CD4-positive, alpha-beta T cell treated with Interleukin-17A for 1 hour (primary cell): ENCODE results near the gene RPS19BP1.

Experiments
- DNase-seq: peaks from one replicate; pipeline ENCODE4 v3.0.0-alpha.2; 2020

Gene RPS19BP1, protein sequence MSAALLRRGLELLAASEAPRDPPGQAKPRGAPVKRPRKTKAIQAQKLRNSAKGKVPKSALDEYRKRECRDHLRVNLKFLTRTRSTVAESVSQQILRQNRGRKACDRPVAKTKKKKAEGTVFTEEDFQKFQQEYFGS

DNA sequence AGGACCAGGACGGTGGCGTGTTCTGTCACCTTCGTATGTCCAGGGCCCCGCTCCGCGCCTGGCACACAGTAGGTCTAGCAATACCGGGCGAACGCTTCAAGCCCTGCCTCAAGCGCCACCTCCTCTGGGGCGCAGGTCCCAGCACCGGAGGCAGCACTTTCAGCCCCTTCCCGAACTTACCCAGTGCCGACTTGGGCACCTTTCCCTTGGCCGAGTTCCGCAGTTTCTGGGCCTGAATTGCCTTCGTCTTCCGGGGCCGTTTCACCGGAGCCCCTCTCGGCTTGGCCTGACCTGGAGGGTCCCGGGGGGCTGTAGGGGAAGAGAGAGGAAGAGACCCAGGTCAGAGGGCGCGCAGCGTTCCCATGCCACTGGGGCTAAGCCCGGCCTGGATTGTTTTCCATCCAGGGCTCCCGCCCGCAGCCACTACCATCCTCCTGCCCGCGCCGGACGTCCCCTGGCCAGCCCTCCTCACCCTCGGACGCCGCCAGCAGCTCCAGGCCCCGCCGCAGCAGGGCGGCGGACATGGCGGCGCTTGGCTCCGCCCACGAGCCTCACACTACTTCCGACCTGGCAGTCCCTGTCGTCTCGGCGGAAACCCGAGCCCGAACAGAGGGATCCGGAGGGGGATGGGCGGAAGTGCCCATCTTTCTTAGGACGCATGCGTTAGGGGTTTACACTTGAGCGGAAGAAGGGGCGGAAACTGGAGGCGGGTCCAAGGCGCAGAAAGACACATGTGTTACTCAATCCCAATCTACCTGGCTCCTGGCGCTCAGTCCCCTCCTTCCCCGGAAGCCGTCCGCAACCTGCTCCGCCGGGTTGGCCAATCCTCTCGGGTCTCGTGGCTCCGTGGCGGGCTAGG, at the start of gene RPS19BP1:
Gene RPS19BP1 (minus strand): TSS at position 534 of the 859 bp plus-strand sequence. CDS start 10 bp downstream, at position 524.
- peak; percentile 100 for DNase-seq

GRCh38 chr22:39581303-39581702, 48.8 kb upstream of the RPS19BP1 start:
- DNase-seq = no peak

DNA sequence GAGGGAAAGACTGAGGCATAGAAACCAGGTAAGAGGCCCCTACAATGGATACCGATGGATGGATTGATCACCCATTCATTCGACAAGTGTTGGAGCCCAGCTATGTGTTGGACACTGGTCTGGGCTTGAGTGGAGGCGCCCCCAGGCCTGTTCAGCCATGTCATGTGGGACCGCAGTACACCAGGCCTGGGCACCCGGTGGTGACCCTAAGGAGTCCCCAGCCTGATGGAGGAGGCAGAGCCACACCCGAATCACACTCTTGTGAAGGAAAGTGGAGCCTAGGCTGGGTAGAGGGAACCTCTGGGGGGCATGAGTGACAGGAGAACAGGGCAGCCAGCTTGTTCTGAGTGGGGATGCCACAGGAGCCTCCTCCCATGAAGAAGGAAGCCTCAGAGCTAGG, 48.2 kb upstream of the RPS19BP1 start:
- DNase-seq = no peak

DNA sequence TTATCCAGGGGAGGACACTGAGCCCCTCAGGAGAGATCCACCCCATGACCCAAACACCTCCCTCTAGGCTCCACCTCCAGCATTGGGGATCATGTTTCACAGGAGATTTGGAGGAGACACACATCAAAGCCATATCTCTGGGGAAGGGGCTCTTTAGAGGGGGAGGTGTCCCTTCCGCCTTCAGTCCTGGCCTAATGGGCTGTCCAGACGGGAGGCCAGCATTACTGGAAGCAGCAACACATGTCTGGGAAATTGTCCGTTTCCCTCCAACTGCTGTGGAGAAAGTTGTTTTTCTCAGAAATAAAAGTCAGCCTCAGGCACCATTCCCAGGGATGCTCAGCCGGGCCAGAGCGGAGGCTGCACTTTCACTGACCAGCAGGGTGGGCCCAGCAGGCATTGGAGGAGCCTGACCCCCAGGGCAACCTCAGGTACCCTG, 47.5 kb upstream of the RPS19BP1 start:
- DNase-seq = no peak

DNA sequence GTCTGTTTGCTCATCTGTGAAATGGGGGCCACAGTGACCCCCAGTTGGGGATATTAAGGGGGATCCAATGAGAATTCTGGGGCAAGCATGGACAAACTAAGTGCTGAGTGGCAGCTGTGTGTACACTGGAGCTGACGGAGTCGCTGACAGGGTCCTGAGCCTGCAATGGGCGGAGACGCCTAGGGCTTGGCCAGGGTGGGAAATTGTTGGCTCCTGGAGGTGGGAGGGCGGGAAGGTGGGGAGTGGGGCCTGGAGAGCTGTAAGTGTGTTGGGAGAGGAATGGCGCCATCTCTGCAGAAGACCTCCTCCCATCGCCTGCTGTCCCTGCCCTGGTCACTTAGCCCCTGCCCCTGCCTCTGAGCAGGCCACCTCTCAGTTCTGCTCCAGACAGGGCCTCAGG, 45.4 kb upstream of the RPS19BP1 start:
- no peak for DNase-seq

DNA sequence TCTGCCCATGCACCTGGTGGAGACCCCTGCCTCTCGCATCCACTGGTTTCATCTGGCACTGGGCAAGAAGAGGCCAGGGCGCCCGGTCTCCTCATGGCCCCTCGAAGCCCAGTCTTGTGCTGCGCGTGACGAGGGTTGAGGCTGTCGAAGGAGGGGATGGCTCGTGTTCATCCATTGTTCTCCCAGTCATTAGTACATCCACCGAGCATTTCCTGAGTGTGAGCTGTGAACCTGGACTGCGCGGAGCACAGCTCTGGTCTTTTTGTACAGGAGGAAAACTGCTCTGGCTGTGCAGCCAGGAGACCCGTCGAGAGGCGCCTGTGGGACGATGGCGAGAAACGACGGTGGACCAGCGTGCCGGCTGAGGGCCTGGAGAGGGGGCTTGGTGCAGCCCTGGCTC, 44.8 kb upstream of the RPS19BP1 start:
- DNase-seq = no peak

GRCh38 chr22:39576027-39576426, 43.5 kb upstream of the RPS19BP1 start:
- no peak for DNase-seq

DNA sequence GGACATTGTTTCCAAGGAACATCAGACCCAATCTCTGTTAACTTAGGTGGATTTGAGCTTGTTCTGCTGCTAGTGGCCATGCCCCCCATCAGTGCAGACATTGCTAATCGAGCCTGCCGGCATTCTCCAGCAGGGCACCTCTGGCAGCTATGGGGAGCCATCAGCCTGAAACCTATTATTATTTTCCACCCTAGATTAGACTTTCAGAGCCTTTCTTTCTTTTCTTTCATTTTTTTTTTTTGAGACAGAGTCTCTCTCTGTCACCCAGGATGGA, 42.9 kb upstream of the RPS19BP1 start:
- no peak for DNase-seq

GRCh38 chr22:39574779-39575551, 42.4 kb upstream of the RPS19BP1 start:
- no peak for DNase-seq

- DNase-seq = no peak
Observed at GRCh38 chr22:39571538-39571937, 39.0 kb upstream of the RPS19BP1 start.

DNA sequence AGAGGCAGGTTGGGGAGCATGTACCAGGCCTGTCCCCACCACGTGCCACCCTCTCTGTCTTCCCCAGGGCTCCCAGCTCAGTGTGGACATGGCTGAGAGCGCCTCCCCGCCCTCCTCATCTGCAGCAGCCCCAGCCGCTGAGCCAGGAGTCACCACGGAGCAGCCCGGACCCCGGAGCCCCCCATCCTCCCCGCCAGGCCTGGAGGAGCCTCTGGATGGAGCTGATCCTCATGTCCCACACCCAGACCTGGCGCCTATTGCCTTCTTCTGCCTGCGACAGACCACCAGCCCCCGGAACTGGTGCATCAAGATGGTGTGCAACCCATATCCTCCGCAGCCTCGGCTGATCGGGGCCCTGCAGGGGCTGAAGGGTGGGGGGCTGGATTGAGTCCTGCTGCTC, 38.1 kb upstream of the RPS19BP1 start, which contains the start of gene CACNA1I:
Gene CACNA1I (plus strand): TSS at position 89 of the 400 bp plus-strand sequence. CDS start 0 bp downstream, at position 89.
- no peak for DNase-seq

DNA sequence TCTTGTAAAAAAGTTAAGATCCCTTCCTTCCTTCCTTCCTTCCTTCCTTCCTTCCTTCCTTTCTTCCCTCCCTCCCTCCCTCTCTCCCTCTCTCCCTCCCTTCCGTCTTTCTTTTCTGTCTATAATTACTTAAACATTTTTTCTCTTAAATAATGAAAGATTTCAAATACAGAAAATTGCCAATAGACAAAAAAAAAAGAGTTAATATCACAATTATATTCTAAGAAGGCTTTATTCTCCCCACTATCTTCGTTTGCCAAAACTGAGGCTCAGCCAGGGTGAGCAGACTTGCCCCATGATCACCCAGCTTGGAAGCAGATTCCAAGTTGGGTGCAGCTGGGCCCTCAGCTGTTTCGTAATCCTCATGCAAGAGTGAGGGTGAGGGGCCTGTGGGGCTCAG, 37.7 kb upstream of the RPS19BP1 start:
- DNase-seq = no peak

GRCh38 chr22:39569066-39569465, 36.5 kb upstream of the RPS19BP1 start:
- no peak for DNase-seq

GRCh38 chr22:39568278-39568981, 35.9 kb upstream of the RPS19BP1 start:
- DNase-seq = no peak

DNA sequence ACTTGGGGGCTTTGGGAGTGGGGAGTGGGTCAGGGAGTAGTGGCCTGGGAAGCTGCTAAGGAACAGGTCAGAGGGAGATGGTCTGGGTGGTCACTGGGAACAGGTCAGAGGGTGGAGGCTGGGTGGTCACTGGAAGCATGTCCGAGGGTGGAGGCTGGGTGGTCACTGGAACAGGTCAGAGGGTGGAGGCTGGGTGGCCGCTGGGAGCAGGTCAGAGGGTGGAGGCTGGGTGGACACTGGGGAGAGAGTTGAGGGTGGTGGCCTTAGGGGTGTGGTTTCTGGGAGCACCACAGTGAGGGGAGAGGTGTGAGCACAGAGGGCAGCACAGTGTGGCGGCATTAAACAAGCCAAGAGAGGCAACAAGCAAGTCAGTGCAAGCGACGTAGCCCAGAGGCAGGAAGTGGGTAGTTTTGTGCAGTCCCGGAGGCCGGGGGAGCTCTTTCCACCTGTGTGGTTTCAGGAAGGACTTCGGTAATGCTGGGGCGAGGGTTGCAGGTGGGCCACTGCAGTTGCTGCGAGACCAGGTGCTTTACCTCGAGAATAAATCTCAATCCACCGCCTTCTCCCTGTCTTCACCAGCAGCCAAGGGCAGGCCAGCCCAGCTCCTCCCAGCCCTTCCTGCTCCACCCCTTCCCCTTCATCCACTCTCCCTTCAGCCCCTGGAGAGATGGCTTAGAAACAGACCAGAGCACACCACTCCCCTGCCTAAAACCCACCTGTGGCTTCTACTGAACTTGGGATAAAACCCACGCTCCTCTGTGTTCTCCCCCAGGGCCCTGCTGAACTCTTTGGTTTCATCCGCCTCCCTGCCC, 34.8 kb upstream of the RPS19BP1 start:
- peak; percentile 53 for DNase-seq

DNA sequence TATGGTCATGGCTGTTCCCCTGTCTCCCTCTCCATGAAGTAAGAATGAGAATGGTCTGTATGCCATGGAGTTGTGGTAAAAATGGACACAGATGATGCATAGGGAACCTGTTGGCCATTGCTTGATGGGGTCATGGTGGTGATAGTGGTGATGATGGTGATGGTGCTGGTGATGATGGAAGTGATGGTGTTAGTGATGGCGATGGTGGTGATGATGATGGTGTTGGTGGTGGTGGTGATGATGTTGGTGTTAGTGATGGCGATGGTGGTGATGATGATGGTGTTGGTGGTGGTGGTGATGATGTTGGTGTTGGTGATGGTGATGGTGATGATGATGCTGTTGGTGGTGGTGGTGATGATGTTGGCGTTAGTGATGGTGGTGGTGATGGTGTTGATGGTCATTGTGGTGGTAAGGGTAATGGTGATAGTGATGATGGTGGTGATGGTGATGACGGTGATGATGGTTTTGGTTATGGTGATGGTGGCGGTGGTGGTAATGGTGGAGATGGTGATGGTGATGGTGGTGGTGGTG, 32.9 kb upstream of the RPS19BP1 start:
- no peak for DNase-seq

DNA sequence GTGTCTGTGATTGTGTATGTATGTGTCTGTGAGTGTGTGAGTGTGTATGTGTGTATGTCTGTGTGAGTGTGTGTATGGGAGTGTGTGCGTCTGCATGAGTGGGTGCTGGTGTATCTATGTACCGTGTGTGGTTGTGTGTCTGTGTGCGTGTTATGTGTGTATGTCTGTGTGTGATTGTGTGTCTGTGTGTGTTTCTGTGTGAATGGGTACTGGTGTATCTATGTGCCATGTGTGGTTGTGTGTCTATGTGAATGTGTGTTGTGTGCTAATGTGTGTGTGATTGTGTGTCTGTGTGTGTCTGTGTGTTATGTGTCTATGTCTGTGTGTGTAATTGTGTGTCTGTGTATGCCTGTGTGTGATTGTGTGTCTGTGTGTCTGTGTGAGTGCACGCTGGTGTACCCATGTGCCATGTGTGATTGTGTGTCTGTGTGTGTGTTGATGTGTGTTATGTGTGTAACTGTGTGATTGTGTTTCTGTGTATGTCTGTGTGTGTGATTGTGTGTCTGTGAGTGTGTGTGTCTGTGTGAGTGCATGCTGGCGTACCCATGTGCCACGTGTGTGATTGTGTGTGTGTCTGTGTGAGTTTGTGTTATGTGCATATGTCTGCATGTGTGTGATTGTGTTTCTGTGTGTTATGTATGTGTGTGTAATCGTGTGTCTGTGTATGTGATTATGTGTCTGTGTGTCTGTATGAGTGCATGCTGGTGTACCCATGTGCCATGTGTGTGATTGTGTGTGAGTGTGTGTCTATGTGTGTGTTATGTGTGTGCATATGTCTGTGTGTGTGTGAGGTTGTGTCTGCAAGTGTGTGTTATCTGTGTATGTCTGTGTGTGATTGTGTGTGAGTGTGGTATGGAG, 31.3 kb upstream of the RPS19BP1 start:
- DNase-seq = no peak

DNA sequence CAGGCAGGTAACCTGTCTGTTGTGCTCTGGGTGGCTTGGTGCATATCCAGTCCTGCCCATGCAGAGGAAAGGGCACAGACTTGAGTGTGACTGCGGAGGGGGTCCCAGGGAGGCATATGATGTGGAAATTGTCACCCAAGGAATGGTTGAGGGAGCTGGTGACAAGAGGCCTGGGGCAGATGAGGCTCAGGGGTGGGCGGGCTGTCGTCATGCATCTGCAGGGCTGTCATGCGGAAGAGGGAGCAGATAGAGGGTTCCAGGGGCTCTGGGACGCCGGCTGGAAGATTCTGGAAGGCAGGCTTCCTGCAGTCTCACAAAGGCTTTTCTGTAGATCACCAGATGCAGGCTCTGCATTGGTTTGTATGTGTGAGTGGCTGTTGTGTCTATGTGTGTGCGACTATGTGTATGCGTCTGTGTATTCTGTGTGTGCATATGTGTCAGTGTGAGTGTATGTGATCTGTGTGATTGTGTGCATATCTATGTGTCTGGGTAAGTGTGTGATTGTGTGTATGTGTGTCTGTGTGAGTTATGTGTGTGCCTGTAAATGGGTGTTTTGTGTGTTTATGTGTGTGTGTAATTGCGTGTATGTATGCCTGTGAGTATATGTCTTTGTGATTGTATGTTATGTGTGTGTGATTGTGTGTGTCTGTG, 30.4 kb upstream of the RPS19BP1 start:
- DNase-seq = no peak

- no peak for DNase-seq
Observed at GRCh38 chr22:39560127-39560526, 27.6 kb upstream of the RPS19BP1 start.

GRCh38 chr22:39559456-39560105, 27.0 kb upstream of the RPS19BP1 start:
- no peak for DNase-seq
